Loucy (cell line): ENCODE measurements around the gene FAAH.
"Not testable (repeated sequence)": the region's sequence is repeated elsewhere in the genome, so short reads cannot be mapped to it uniquely, and the experiment has no call there.

ENCODE experiments used
- H2AFZ ChIP-seq: fragments of 200-600 bp; sonication (generic); 2 replicates; pipeline ENCODE4 v1.6.0; 2016; ENCODE audit warnings: antibody characterized with exemption, mild to moderate bottlenecking, low read length, moderate library complexity
- H3F3A ChIP-seq: fragments of 200-600 bp; 2 replicates; pipeline ENCODE4 v1.6.0; 2016; ENCODE audit warnings: antibody characterized with exemption, low read depth, mild to moderate bottlenecking
- H3K27me3 ChIP-seq: fragments of 200-600 bp; sonication (generic); 2 replicates; pipeline ENCODE4 v1.6.1; 2014; ENCODE audit warnings: low read length, mild to moderate bottlenecking; ENCODE audit not compliant: insufficient read depth, poor library complexity, severe bottlenecking
- H3K36me3 ChIP-seq: fragments of 200-600 bp; sonication (generic); 2 replicates; pipeline ENCODE4 v1.6.1; 2016; ENCODE audit warnings: low read length; ENCODE audit not compliant: insufficient read depth
- H3K4me1 ChIP-seq: fragments of 200-600 bp; sonication (generic); 2 replicates; pipeline ENCODE4 v1.5.1; 2014; ENCODE audit warnings: low read length, mild to moderate bottlenecking; ENCODE audit not compliant: insufficient read depth, poor library complexity, severe bottlenecking
- H3K4me2 ChIP-seq: fragments of 200-600 bp; sonication (generic); 2 replicates; pipeline ENCODE4 v1.6.0; 2014; ENCODE audit warnings: antibody characterized with exemption, low read length, low read depth, mild to moderate bottlenecking; ENCODE audit not compliant: poor library complexity, severe bottlenecking
- H3K4me3 ChIP-seq: fragments of 200-600 bp; sonication (generic); 2 replicates; pipeline ENCODE4 v1.5.1; 2014; ENCODE audit warnings: low read length, mild to moderate bottlenecking, mixed read lengths; ENCODE audit not compliant: poor library complexity, severe bottlenecking
- H3K79me2 ChIP-seq: fragments of 200-600 bp; sonication (generic); 2 replicates; pipeline ENCODE4 v1.6.1; 2014; ENCODE audit warnings: low read length; ENCODE audit not compliant: insufficient read depth
- H3K9ac ChIP-seq: fragments of 200-600 bp; sonication (generic); 2 replicates; pipeline ENCODE4 v1.6.0; 2014; ENCODE audit warnings: mild to moderate bottlenecking, low read depth, low read length, moderate library complexity; ENCODE audit not compliant: poor library complexity, severe bottlenecking
- H3K9me2 ChIP-seq: fragments of 200-600 bp; sonication (generic); replicated peaks from 2 replicates; pipeline ENCODE4 v1.6.1; 2016; ENCODE audit warnings: low read depth, low read length, mixed read lengths
- H3K9me3 ChIP-seq: fragments of 200-600 bp; sonication (generic); 2 replicates; pipeline ENCODE4 v1.6.1; 2014; ENCODE audit warnings: mild to moderate bottlenecking, antibody characterized with exemption, low read length, low read depth; ENCODE audit not compliant: insufficient read depth
- H4K20me1 ChIP-seq: fragments of 200-600 bp; sonication (generic); 2 replicates; pipeline ENCODE4 v1.6.0; 2014; ENCODE audit warnings: antibody characterized with exemption, low read length, mild to moderate bottlenecking; ENCODE audit not compliant: insufficient read depth, poor library complexity, severe bottlenecking
- EZH2phosphoT487 ChIP-seq: fragments of 200-600 bp; IDR thresholded peaks from 2 replicates; pipeline ENCODE4 v1.6.1; 2018; ENCODE audit warnings: antibody characterized with exemption, mild to moderate bottlenecking, moderate library complexity, borderline replicate concordance
- TF ChIP-seq, protein P1 (sequence below): fragments of 200-600 bp; sonication (generic); conservative IDR thresholded peaks from 2 replicates; pipeline ENCODE4 v1.5.1; 2014; ENCODE audit warnings: mild to moderate bottlenecking, antibody characterized with exemption, low read length

FAAH gene

DNA sequence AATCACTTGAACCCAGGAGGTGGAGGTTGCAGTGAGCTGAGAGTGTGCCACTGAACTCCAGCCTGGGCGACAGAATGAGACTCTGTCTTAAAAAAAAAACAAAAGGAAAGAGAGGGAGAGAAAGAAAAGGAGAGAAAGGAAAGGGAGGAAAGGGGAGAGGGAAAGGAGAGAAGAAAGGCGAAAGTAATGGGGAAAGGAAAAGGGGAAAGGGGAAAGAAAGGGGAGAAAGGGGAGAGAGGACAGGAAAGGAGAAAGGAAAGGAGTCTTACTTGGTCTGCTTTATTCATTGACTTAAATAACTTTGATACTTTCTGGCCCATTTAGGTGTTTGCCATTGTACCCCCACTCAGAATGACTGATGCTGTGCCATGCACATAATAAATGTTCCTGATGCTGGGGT is 41.8 kb upstream of the FAAH start:
- TF ChIP-seq, protein P1, sequence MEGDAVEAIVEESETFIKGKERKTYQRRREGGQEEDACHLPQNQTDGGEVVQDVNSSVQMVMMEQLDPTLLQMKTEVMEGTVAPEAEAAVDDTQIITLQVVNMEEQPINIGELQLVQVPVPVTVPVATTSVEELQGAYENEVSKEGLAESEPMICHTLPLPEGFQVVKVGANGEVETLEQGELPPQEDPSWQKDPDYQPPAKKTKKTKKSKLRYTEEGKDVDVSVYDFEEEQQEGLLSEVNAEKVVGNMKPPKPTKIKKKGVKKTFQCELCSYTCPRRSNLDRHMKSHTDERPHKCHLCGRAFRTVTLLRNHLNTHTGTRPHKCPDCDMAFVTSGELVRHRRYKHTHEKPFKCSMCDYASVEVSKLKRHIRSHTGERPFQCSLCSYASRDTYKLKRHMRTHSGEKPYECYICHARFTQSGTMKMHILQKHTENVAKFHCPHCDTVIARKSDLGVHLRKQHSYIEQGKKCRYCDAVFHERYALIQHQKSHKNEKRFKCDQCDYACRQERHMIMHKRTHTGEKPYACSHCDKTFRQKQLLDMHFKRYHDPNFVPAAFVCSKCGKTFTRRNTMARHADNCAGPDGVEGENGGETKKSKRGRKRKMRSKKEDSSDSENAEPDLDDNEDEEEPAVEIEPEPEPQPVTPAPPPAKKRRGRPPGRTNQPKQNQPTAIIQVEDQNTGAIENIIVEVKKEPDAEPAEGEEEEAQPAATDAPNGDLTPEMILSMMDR: no peak
- TF ChIP-seq EZH2phosphoT487: no peak
- Histone ChIP-seq H3K9me2 (no peaks in the 10 kb centered on the region), H3K79me2 (no peaks in the 10 kb centered on the region), H3K9me3 (no peaks in the 10 kb centered on the region), H3F3A (no peaks in the 10 kb centered on the region), H3K4me2 (no peak overlapping the region), H3K9ac (no peak overlapping the region), H3K4me1 (no peaks in the 10 kb centered on the region), H3K27me3 (no peaks in the 10 kb centered on the region), H3K4me3 (no peak overlapping the region), H4K20me1 (no peaks in the 10 kb centered on the region), H2AFZ (no peak overlapping the region), H3K36me3 (peaks cover 34% of the 10 kb centered on the region; the same call in 1 of the 2 replicates)

DNA sequence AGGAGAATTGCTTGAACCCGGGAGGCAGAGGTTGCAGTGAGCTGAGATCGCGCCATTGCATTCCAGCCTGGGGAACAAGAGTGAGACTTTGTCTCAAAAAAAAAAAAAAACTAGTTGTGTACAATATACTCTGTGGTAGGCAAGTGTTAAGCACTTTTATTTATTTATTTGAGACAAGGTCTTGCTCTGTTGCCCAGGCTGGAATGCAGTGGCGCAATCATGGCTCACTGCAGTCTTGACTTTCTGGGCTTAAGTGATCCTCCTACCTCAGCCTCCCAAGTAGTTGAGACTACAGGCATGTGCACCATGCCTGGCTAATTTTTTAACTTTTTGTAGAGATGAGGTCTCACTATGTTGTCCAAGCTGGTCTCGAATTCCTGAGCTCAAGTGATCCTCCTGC is 38.2 kb upstream of the FAAH start:
- not testable (repeated sequence) for H3K4me3 ChIP-seq, H3K4me1 ChIP-seq, H2AFZ ChIP-seq, H3K27me3 ChIP-seq, H3K9me2 ChIP-seq, H3K79me2 ChIP-seq, H4K20me1 ChIP-seq, H3F3A ChIP-seq, H3K4me2 ChIP-seq, H3K9me3 ChIP-seq, H3K9ac ChIP-seq
- H3K36me3 ChIP-seq: peaks cover 26% of the 10 kb centered on the region; the same call in 1 of the 2 replicates

DNA sequence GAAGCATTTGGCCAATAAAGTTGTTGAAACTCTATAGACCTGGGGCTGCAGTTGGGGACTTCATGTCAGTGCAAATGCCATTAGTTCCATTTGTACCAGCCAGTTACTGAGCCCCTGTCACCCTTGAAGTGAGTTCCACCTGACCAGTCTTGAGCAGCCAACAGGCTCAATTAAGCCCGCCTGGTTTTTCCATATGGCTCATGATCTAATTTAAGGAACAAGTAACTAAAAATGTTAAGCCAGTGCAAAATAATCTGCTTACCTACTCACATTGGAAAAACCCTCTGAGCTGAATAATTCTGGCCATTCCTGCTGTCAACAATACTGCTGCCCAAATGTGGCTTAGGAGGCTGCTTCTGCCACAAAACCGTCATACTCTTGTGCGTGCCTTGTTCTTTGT is 32.0 kb upstream of the FAAH start:
- Histone ChIP-seq H3K9ac (no peak overlapping the region), H3K36me3 (peaks cover 41% of the 10 kb centered on the region; the same call in 1 of the 2 replicates), H3K4me3 (no peak overlapping the region), H3K27me3 (no peaks in the 10 kb centered on the region), H2AFZ (no peak overlapping the region), H3K4me1 (no peaks in the 10 kb centered on the region), H3K4me2 (no peak overlapping the region), H3F3A (no peaks in the 10 kb centered on the region), H3K79me2 (no peaks in the 10 kb centered on the region), H3K9me2 (no peaks in the 10 kb centered on the region), H4K20me1 (no peaks in the 10 kb centered on the region), H3K9me3 (no peaks in the 10 kb centered on the region)
- TF ChIP-seq, protein P1: no peak
- no peak for TF ChIP-seq EZH2phosphoT487

DNA sequence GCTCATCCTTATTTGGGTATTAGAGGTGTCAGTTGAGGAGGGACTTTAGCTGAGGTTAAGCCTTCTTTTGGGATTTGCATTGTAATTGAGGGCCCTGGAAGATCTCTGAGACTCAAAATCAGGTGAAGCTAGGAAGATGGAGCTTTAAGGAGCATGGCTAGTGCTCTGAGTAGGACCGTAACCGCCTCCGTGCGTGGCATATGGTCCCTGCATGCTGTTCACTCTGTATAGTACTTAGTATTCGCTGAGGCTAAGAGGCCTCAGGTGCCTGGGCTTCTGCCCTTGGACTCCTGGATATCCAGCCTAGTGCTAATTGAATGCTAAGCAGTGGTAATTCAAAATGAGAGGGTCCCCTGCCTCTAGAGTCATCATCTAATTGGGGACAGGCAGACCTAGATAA is 31.0 kb upstream of the FAAH start:
- no peak overlapping the region for H2AFZ ChIP-seq
- H3K36me3 ChIP-seq: peaks cover 43% of the 10 kb centered on the region; the same call in 1 of the 2 replicates
- H3K4me3 ChIP-seq: no peak overlapping the region
- no peaks in the 10 kb centered on the region for H4K20me1 ChIP-seq
- H3K9me2 ChIP-seq: no peaks in the 10 kb centered on the region
- no peaks in the 10 kb centered on the region for H3F3A ChIP-seq
- no peaks in the 10 kb centered on the region for H3K9me3 ChIP-seq
- no peak overlapping the region for H3K9ac ChIP-seq
- no peaks in the 10 kb centered on the region for H3K27me3 ChIP-seq
- no peaks in the 10 kb centered on the region for H3K79me2 ChIP-seq
- no peaks in the 10 kb centered on the region for H3K4me1 ChIP-seq
- H3K4me2 ChIP-seq: no peak overlapping the region
- TF ChIP-seq EZH2phosphoT487: no peak
- TF ChIP-seq, protein P1: no peak
